Endothelial cell of umbilical vein (primary cell): ENCODE measurements around the gene DIP2A. TPM values are rescaled to one million over a fixed set of nuclear protein-coding genes. Genes with fewer than 3 reads are reported as not detected.

ENCODE experiments used
- BruUV-seq: library from RNA; stranded (reverse); fragments of 400-500 nt; replicated peaks from 2 replicates; lab custom pipeline; 2021; lab: Mats Ljungman, UMichigan
- CTCF ChIA-PET: fragments of 300-600, 350-600 bp; sonication (Branson Sonifier 250); formaldehyde crosslinking; loops from one replicate; lab custom pipeline; 2021; ENCODE audit warnings: antibody characterized with exemption, inconsistent platforms; lab: Charles Lee
- POLR2A ChIA-PET: fragments of 300-600, 350-600 bp; sonication (Branson Sonifier 250); formaldehyde crosslinking; loops from one replicate; lab custom pipeline; 2021; ENCODE audit warnings: antibody characterized with exemption, inconsistent platforms; lab: Charles Lee
- DNase-seq: peaks from one replicate; pipeline ENCODE4 v3.0.0-alpha.2; 2011; ENCODE audit warnings: low read depth, low spot score
- FAIRE-seq: peaks from 2 replicates; lab custom pipeline; 2011; peaks lifted over from hg19 to GRCh38; lab: Jason Lieb, UNC
- H2AFZ ChIP-seq: 2 replicates; pipeline ENCODE4 v1.6.0; 2012; ENCODE audit warnings: low read depth, low read length, control low read depth, inconsistent platforms
- H3K27ac ChIP-seq: 2 replicates; pipeline ENCODE4 v1.5.1; 2011; ENCODE audit warnings: low read depth, mild to moderate bottlenecking, control low read depth, low read length, moderate library complexity; ENCODE audit not compliant: insufficient read depth
- H3K27me3 ChIP-seq, 2 experiments: 2 replicates each; pipeline versions ENCODE4 v1.6.0 to v1.6.1; 2011; ENCODE audit warnings: low read length in 2 of 2, mixed read lengths in 1 of 2; ENCODE audit not compliant: control insufficient read depth in 2 of 2, insufficient read depth in 2 of 2
- H3K36me3 ChIP-seq, 2 experiments: 2 replicates in 1 of 2; 3 replicates in 1 of 2; pipeline ENCODE4 v1.5.1; 2011; ENCODE audit warnings: low read length in 2 of 2, mild to moderate bottlenecking in 1 of 2, moderate library complexity in 1 of 2; ENCODE audit not compliant: control insufficient read depth in 2 of 2, insufficient read depth in 2 of 2; ENCODE audit errors: extremely low read depth in 1 of 2
- H3K4me1 ChIP-seq: 3 replicates; pipeline ENCODE4 v1.5.1; 2011; ENCODE audit warnings: mild to moderate bottlenecking, low read length; ENCODE audit not compliant: control insufficient read depth, insufficient read depth; ENCODE audit errors: extremely low read depth
- H3K4me2 ChIP-seq: 2 replicates; pipeline ENCODE4 v1.6.1; 2011; ENCODE audit warnings: low read length, control low read depth, mixed read lengths; ENCODE audit not compliant: insufficient read depth
- H3K4me3 ChIP-seq, 3 experiments: fragments of 200-600 bp in 1 of 3; sonication (generic), shearing (Covaris generic) in 1 of 3; replicated peaks in 1 of 3; 2 replicates each; pipeline ENCODE4 v1.5.1; 2011 to 2016; ENCODE audit warnings: control low read depth in 3 of 3, low read length in 3 of 3, mild to moderate bottlenecking in 2 of 3, inconsistent platforms in 1 of 3, low read depth in 1 of 3, moderate library complexity in 1 of 3; ENCODE audit not compliant: insufficient read depth in 1 of 3
- H3K79me2 ChIP-seq: 2 replicates; pipeline ENCODE4 v1.6.0; 2012; ENCODE audit warnings: low read length, inconsistent platforms; ENCODE audit not compliant: control insufficient read depth, insufficient read depth
- H3K9ac ChIP-seq: replicated peaks from 2 replicates; pipeline ENCODE3; 2011; ENCODE audit warnings: low read length, control low read depth; ENCODE audit not compliant: insufficient read depth; ENCODE audit errors: extremely low read depth
- H3K9me1 ChIP-seq: replicated peaks from 3 replicates; pipeline ENCODE4 v1.6.0; 2011; ENCODE audit warnings: mild to moderate bottlenecking, low read length; ENCODE audit not compliant: control insufficient read depth, insufficient read depth; ENCODE audit errors: extremely low read depth
- H3K9me3 ChIP-seq: replicated peaks from 2 replicates; pipeline ENCODE4 v1.5.1; 2012; ENCODE audit warnings: low read length, inconsistent platforms; ENCODE audit not compliant: control insufficient read depth, insufficient read depth
- H4K20me1 ChIP-seq: replicated peaks from 2 replicates; pipeline ENCODE3; 2011; ENCODE audit warnings: mild to moderate bottlenecking, low read length; ENCODE audit not compliant: control insufficient read depth, insufficient read depth; ENCODE audit errors: extremely low read depth
- CTCF ChIP-seq, 2 donors: IDR thresholded peaks; 1 replicate in 1 of 2; 2 replicates in 1 of 2; pipeline ENCODE4 v1.5.1; 2011; ENCODE audit warnings: low read length in 2 of 2, mild to moderate bottlenecking in 2 of 2, moderate library complexity in 2 of 2, control low read depth in 1 of 2, inconsistent platforms in 1 of 2, low read depth in 1 of 2; ENCODE audit not compliant: insufficient read depth in 1 of 2; ENCODE audit errors: extremely low read depth in 1 of 2
- EZH2 ChIP-seq: IDR thresholded peaks from 2 replicates; pipeline ENCODE4 v1.6.1; 2012; ENCODE audit warnings: borderline replicate concordance, low read depth, mild to moderate bottlenecking, moderate library complexity, low read length, inconsistent platforms; ENCODE audit not compliant: severe bottlenecking
- FOS ChIP-seq: IDR thresholded peaks from 2 replicates; pipeline ENCODE4 v1.6.1; 2011; ENCODE audit warnings: mild to moderate bottlenecking, low read length, moderate library complexity, borderline replicate concordance; ENCODE audit not compliant: insufficient read depth
- GATA2 ChIP-seq: IDR thresholded peaks from 2 replicates; pipeline ENCODE4 v1.7.0; 2011; ENCODE audit warnings: low read depth, mild to moderate bottlenecking, moderate library complexity, mixed read lengths, low read length; ENCODE audit not compliant: insufficient read length, insufficient read depth
- JUN ChIP-seq: IDR thresholded peaks from 2 replicates; pipeline ENCODE4 v1.6.1; 2011; ENCODE audit warnings: borderline replicate concordance, low read depth; ENCODE audit not compliant: insufficient read length, insufficient read depth
- MYC ChIP-seq: IDR thresholded peaks from one replicate; pipeline ENCODE4 v1.6.1; 2011; ENCODE audit warnings: mild to moderate bottlenecking, low read depth, low read length
- POLR2A ChIP-seq: IDR thresholded peaks from 2 replicates; pipeline ENCODE4 v1.6.1; 2012; ENCODE audit warnings: low read depth, mild to moderate bottlenecking, control low read depth, low read length
- POLR2AphosphoS5 ChIP-seq: IDR thresholded peaks from 2 replicates; pipeline ENCODE4 v1.6.1; 2012; ENCODE audit warnings: low read depth, mild to moderate bottlenecking, control low read depth, low read length, moderate library complexity; ENCODE audit not compliant: insufficient read depth
- dilution Hi-C: fragments of 300-500 bp; cut with MboI; formaldehyde crosslinking; loops from one replicate; pipeline ENCODE4 v1.15.0; 2019; ENCODE audit warnings: low sequenced_read_pairs; ENCODE audit not compliant: extremely low pct_ligation_motif_present
- intact Hi-C: fragments of 100-400 bp; cut with micrococcal nuclease; formaldehyde crosslinking; loops from one replicate; pipeline ENCODE4 v1.10.0; 2022
- polyA plus RNA-seq, 4 experiments: library from polyadenylated mRNA; depleted of rRNA in 3 of 4; stranded (reverse) in 3 of 4; unstranded in 1 of 4; fragments of >200 nt; gene quantifications; 2 replicates each; pipeline versions ENCODE4 v1.2.1 to v1.2.3, GENCODE V29; 2011 to 2012; ENCODE audit warnings: missing spikeins in 1 of 4
- total RNA-seq: library from RNA; stranded (reverse); gene quantifications from 2 replicates; pipeline ENCODE4 v1.2.3, GENCODE V29; 2021
- TF ChIP-seq, protein P1 (sequence below): IDR thresholded peaks from 2 replicates; pipeline ENCODE4 v1.6.1; 2011; ENCODE audit not compliant: insufficient read depth, insufficient read length

DIP2A gene
- total and polyA plus RNA-seq, 2 donors (not counting 3 experiments of a cell fraction or from before 2014, with no cell fraction given), result 34.5 to 62.1 TPM

DNA sequence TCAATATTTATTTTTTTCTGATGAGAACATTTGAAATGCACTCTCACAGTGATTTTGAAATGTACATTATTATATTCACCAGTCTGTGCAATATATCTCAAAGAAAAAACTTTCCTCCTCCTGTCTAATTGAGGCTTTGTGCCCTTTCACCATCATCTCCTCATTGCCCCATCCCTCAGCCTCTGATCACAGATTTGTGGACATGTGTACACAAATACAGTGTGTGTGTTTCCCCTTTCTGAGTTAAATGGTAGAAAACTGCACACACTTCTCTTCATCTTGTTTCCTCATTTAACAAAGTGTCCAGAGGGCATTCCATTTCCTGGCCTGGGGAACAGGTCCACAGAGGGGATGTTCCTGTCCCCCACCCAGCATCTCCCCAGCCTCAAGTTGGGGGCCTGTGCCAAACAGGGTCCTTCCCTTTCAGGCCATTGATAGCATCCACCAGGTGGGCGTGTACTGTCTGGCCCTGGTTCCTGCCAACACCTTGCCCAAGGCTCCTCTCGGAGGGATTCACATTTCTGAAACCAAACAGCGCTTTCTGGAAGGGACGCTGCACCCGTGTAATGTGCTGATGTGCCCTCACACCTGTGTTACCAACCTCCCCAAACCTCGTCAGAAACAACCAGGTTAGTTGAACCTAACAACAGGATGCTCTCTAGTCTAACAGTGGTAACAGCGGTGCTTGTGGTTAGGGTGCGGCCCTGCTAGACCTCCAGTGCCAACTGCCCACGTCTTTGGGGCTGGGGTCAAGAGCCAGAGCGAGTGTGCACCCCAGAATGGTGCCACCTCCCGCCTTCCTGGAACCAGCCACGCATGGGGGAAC is 91.6 kb downstream of the DIP2A start:
- H3K27ac ChIP-seq, result no peak overlapping the region
- dilution Hi-C loops, result no loop called here
- TF ChIP-seq CTCF (IDR thresholded peaks at IDR 0.05; ENCODE audit: extremely low read depth in 1 of 2, insufficient read depth in 1 of 2, low read depth in 1 of 2, low read length in 2 of 2) (no peak), FOS (no peak), POLR2A (no peak), GATA2 (no peak), EZH2 (no peak), POLR2AphosphoS5 (no peak), JUN (no peak), MYC (no peak)
- TF ChIP-seq, protein P1, sequence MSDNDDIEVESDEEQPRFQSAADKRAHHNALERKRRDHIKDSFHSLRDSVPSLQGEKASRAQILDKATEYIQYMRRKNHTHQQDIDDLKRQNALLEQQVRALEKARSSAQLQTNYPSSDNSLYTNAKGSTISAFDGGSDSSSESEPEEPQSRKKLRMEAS, result no peak
- no peak overlapping the region for H2AFZ ChIP-seq
- H3K9me3 ChIP-seq, result no peaks in the 10 kb centered on the region
- no peaks in the 10 kb centered on the region for H3K79me2 ChIP-seq
- H3K36me3 ChIP-seq, result peaks cover 16 to 41% of the 10 kb centered on the region in 2 experiments
- ChIA-PET CTCF (no interaction called here), POLR2A (no interaction called here)
- H3K4me2 ChIP-seq, result no peak overlapping the region
- intact Hi-C loops, result no loop called here
- H3K27me3 ChIP-seq, result no peaks in the 10 kb centered on the region
- no peaks in the 10 kb centered on the region for H3K4me1 ChIP-seq
- no peak for DNase-seq
- BruUV-seq, result no TSS peak
- no peaks in the 10 kb centered on the region for H4K20me1 ChIP-seq
- no peak for FAIRE-seq
- H3K9ac ChIP-seq, result no peak overlapping the region
- no peak overlapping the region for H3K4me3 ChIP-seq
- no peaks in the 10 kb centered on the region for H3K9me1 ChIP-seq
